Tibial artery (tissue), 4 donors: Measurements from ENCODE around the gene LGALS3BP.

Experiments
- DNase-seq, 2 donors: peaks; one replicate each; pipeline ENCODE4 v3.0.0-alpha.2; 2019
- H3K27ac ChIP-seq, 2 donors: fragments of 200-600 bp; sonication (generic) in 1 of 2; 1 replicate in 1 of 2; 2 replicates in 1 of 2; pipeline ENCODE4 v1.5.1; 2018 to 2019; ENCODE audit warnings: mild to moderate bottlenecking in 1 of 2
- H3K27me3 ChIP-seq, 2 donors: fragments of 200-600 bp; sonication (generic) in 1 of 2; one replicate each; pipeline versions ENCODE4 v1.5.1 to v1.6.0; 2016 to 2019
- H3K36me3 ChIP-seq, 3 donors: fragments of 200-600 bp; sonication (generic) in 2 of 3; one replicate each; pipeline ENCODE4 v1.5.1; 2016 to 2019; ENCODE audit warnings: mild to moderate bottlenecking in 2 of 3
- H3K4me1 ChIP-seq, 4 donors: fragments of 200-600 bp; sonication (generic) in 2 of 4; 1 replicate in 3 of 4; 2 replicates in 1 of 4; pipeline ENCODE4 v1.5.1; 2016 to 2019
- H3K4me3 ChIP-seq, 2 donors: fragments of 200-600 bp; sonication (generic) in 1 of 2; 1 replicate in 1 of 2; 2 replicates in 1 of 2; pipeline ENCODE4 v1.5.1; 2018 to 2019; ENCODE audit warnings: mild to moderate bottlenecking in 2 of 2
- H3K9me3 ChIP-seq, 3 donors: fragments of 200-600 bp; sonication (generic) in 1 of 3; one replicate each; pipeline ENCODE4 v1.5.1; 2016 to 2019
- intact Hi-C: fragments of 100-400 bp; cut with DNase I; formaldehyde crosslinking; loops from one replicate; pipeline ENCODE4 v1.15.0; 2023; ENCODE audit warnings: low total_unique reads
- TF ChIP-seq, protein P1 (sequence below), 2 experiments: fragments of 200-600 bp in 1 of 2; fragments of 450-650 bp in 1 of 2; IDR thresholded peaks; one replicate each; pipeline ENCODE4 v1.5.1; 2017 to 2019; ENCODE audit warnings: antibody characterized with exemption in 2 of 2, mild to moderate bottlenecking in 1 of 2, moderate library complexity in 1 of 2

The LGALS3BP gene

DNA sequence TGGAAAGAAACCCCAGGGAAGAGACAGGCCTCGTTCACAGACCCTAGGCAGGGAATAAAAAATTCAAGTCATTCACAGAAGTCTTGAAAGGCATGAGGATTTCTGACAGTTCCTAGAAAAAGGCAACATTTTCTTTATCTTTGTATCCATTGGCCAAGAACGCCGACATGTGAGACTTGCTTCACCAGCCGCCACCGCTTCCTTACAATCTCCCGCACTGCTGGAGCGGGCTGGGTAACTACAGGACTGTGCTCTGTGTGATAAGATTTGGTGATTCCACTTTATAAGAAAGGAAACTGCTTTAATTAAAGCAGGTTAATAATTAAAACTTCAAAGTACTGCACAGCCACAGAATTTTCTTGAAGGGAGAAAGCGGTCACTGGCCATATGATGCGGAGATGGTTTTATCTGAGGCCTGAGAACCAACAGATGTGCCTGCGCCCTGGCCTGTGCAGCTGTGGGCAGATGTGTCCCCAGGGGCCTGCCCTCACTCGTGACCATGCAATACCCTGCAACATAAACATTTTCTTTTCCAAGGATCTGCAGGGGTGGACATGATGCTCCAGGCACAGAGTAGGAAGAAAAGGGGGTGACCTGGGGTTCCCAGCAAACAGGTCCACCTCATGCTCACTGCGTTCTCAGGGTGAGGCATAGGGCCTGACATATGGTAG is 13.0 kb upstream of the LGALS3BP start:
- Histone ChIP-seq H3K4me3 (no peak overlapping the region), H3K9me3 (no peaks in the 10 kb centered on the region), H3K27ac (no peak overlapping the region), H3K36me3 (peaks cover 29 to 78% (median 69%) of the 10 kb centered on the region in 3 donors), H3K27me3 (no peaks in the 10 kb centered on the region), H3K4me1 (peaks cover 0 to 26% (median 18%) of the 10 kb centered on the region in 4 donors)
- no peak for DNase-seq
- intact Hi-C loops = no loop called here
- TF ChIP-seq, protein P1, sequence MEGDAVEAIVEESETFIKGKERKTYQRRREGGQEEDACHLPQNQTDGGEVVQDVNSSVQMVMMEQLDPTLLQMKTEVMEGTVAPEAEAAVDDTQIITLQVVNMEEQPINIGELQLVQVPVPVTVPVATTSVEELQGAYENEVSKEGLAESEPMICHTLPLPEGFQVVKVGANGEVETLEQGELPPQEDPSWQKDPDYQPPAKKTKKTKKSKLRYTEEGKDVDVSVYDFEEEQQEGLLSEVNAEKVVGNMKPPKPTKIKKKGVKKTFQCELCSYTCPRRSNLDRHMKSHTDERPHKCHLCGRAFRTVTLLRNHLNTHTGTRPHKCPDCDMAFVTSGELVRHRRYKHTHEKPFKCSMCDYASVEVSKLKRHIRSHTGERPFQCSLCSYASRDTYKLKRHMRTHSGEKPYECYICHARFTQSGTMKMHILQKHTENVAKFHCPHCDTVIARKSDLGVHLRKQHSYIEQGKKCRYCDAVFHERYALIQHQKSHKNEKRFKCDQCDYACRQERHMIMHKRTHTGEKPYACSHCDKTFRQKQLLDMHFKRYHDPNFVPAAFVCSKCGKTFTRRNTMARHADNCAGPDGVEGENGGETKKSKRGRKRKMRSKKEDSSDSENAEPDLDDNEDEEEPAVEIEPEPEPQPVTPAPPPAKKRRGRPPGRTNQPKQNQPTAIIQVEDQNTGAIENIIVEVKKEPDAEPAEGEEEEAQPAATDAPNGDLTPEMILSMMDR (IDR thresholded peaks at IDR 0.05) = no peak

- TF ChIP-seq, protein P1 (IDR thresholded peaks at IDR 0.05) = no peak
- peak; percentile 10 to 43 for DNase-seq
- peaks cover 0 to 23% (median 13%) of the 10 kb centered on the region in 4 donors for H3K4me1 ChIP-seq
- intact Hi-C loops = no loop called here
- H3K27ac ChIP-seq = no peak overlapping the region
- no peak overlapping the region for H3K4me3 ChIP-seq
- peaks cover 22 to 72% (median 63%) of the 10 kb centered on the region in 3 donors for H3K36me3 ChIP-seq
- H3K9me3 ChIP-seq = no peaks in the 10 kb centered on the region
- H3K27me3 ChIP-seq = no peaks in the 10 kb centered on the region
Observed at GRCh38 chr17:78991906-78992532, 12.3 kb upstream of the LGALS3BP start.

GRCh38 chr17:78991017-78991738 is 11.5 kb upstream of the LGALS3BP start:
- H3K36me3 ChIP-seq = peaks cover 19 to 63% (median 54%) of the 10 kb centered on the region in 3 donors
- DNase-seq = peak; percentile 11 to 47
- intact Hi-C loops = no loop called here
- no peak overlapping the region for H3K27ac ChIP-seq
- TF ChIP-seq, protein P1 (IDR thresholded peaks at IDR 0.05) = no peak
- H3K4me1 ChIP-seq = peaks cover 0 to 23% (median 12%) of the 10 kb centered on the region in 4 donors
- H3K4me3 ChIP-seq = no peak overlapping the region
- H3K27me3 ChIP-seq = no peaks in the 10 kb centered on the region
- no peaks in the 10 kb centered on the region for H3K9me3 ChIP-seq

DNA sequence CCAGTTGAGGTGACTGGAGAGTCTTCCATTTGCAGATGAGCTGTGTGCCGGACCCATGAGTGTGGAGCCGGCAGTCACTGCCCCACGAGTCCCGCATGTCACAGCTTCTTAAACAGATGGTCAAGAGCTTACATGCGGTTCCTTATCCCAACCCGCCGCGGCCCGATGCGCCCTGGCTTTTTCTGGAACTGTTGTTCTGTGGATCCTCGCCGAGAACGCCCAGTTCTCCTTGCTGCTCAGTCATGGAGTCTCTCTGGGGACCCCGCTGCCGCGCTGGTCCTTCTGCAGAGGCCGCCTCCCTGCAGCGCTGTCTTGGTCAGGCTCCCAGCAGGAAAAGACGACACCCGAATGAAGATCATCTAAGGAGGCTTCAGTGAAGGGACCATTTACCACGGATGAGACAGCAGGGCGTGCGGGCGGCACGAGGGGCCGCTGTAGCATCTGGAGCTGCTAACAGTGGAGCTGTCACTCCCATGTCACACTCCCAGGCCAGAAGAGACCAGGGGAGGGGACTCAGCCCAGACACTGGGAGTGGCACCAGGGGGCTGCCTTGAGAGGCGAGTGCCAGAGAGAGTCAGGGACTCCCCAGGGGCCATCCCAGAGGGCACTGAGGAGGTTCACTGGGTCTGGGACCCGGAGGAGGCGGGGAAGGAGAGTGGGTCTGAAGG is 10.8 kb upstream of the LGALS3BP start:
- Histone ChIP-seq H3K9me3 (no peaks in the 10 kb centered on the region), H3K27ac (no peak overlapping the region), H3K27me3 (no peaks in the 10 kb centered on the region), H3K4me1 (peaks cover 0 to 16% (median 12%) of the 10 kb centered on the region in 4 donors), H3K36me3 (peaks cover 19 to 56% (median 48%) of the 10 kb centered on the region in 3 donors), H3K4me3 (no peak overlapping the region)
- peak in 1 of 2 donors; percentile 66 for DNase-seq
- TF ChIP-seq, protein P1 (IDR thresholded peaks at IDR 0.05) = no peak
- intact Hi-C loops = no loop called here

- Histone ChIP-seq H3K4me3 (no peak overlapping the region), H3K9me3 (no peaks in the 10 kb centered on the region), H3K36me3 (peaks cover 15 to 33% (median 25%) of the 10 kb centered on the region in 3 donors), H3K4me1 (peaks cover 0 to 14% (median 11%) of the 10 kb centered on the region in 4 donors), H3K27ac (no peak overlapping the region), H3K27me3 (no peaks in the 10 kb centered on the region)
- TF ChIP-seq, protein P1 (IDR thresholded peaks at IDR 0.05) = no peak
- intact Hi-C loops = no loop called here
- DNase-seq = no peak
Observed at GRCh38 chr17:78988152-78988551, 8.4 kb upstream of the LGALS3BP start.
